ENCODE measurements around the gene POLL. TPM values are rescaled to one million over a fixed set of nuclear protein-coding genes. Genes with fewer than 3 reads are reported as not detected.

Gene POLL
- total and polyA plus RNA-seq, 10 of the 15 experiments (the other 5 are each of a cell fraction or from before 2014, with no cell fraction given), result 1.5 to 25.4 (median 13.8) TPM

DNA sequence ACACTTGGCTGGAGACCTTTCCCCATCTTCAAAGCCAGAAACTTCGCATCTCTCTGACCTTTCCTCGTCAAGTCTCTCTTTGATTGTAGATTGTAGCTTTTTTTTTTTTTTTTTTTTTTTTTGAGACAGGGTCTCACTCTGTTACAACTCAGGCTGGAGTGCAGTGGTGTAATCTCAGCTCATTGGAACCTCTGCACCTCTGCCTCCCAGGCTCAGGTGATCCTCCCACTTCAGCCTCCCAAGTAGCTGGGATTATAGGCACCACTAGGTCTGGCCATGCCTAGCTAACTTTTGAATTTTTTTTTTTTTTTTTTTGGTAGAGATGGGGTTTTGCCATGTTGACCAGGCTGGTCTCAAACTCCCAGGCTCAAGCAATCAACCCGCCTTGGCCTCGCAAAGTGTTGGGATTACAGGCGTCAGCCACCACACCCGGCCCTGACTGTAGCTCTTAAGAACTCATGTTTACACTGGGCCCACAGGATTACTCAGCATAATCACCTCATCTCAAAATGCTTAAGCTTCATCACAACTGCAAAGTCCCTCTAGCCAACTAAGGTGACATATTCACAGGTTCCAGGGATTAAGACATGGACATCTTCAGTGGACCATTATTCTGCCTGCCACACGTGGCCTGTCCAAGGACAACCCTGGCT, 11.7 kb downstream of the POLL start:
- H3K79me2 ChIP-seq (ENCODE audit: control insufficient read depth, insufficient read depth, low read length), result no peaks in the 10 kb centered on the region
- POLR2A ChIA-PET, result interaction anchor here (0.6 to 1.0 kb wide), 4 partner anchors 9 to 128 kb away, joined by 3 to 6 read pairs (median 4); partner anchors contain the start of genes DPCD and POLL
- CTCF ChIA-PET, result interaction anchor here (0.6 kb wide), 1 partner anchor 135 kb away, joined by 3 read pairs; no protein-coding TSS in a partner anchor
- 0 out of 4 replicates have a peak, but pooled peaks cover 0 to 2% of the 10 kb centered on the region in 2 experiments for H3K36me3 ChIP-seq (ENCODE audit: control insufficient read depth in 2 of 2, insufficient read depth in 2 of 2, low read length in 1 of 2)
- H3K9me3 ChIP-seq (replicated peaks; ENCODE audit: control insufficient read depth, insufficient read depth, low read length), result no peaks in the 10 kb centered on the region
- in situ Hi-C loops (cut with MboI) (no loop called here), intact Hi-C loops (cut with micrococcal nuclease; ENCODE audit: unreplicated experiment) (no loop called here)
- ATAC-seq (no peak), FAIRE-seq (no peak), DNase-seq (ENCODE audit: low read depth, low spot score) (no peak)
- RAD21 ChIA-PET (ENCODE audit: unreplicated experiment), result interaction anchor here (0.7 kb wide), 1 partner anchor 30 kb away, joined by 5 read pairs; no protein-coding TSS in a partner anchor
- 100% methylated on average over 7 of the region's 7 CpGs for WGBS (ENCODE audit: insufficient coverage, insufficient replicate concordance, low lambda C conversion rate, missing lambda C conversion rate)
- SMC1A ChIA-PET (ENCODE audit: uncharacterized antibody, unreplicated experiment), result no interaction called here
- H3K9ac ChIP-seq (ENCODE audit: control insufficient read depth, insufficient read depth, low read length), result no peak overlapping the region
- TF ChIP-seq SMAD5 (IDR thresholded peaks at IDR 0.05; ENCODE audit: low read depth) (no peak), MYC (IDR thresholded peaks at IDR 0.05; ENCODE audit: insufficient read depth, insufficient read length, insufficient replicate concordance, low read length, severe bottlenecking) (no peak), CBX3 (IDR thresholded peaks at IDR 0.05; ENCODE audit: borderline replicate concordance, low read depth) (no peak), KDM1A (IDR thresholded peaks at IDR 0.05; ENCODE audit: borderline replicate concordance) (no peak), IKZF1 (conservative IDR thresholded peaks at IDR 0.05) (no peak)
- no peaks in the 10 kb centered on the region for H4K20me1 ChIP-seq (ENCODE audit: control insufficient read depth, insufficient read depth)
- no peak overlapping the region for H3K4me2 ChIP-seq (ENCODE audit: control insufficient read depth, insufficient read depth)
- no peak overlapping the region for H3K4me3 ChIP-seq
- H3K27me3 ChIP-seq (replicated peaks in 1 of 2; ENCODE audit: control insufficient read depth in 2 of 2, insufficient read depth in 2 of 2, low read length in 1 of 2), result no peaks in the 10 kb centered on the region
- BruUV-seq (replicated peaks), result no TSS peak
- no peak overlapping the region for H2AFZ ChIP-seq (ENCODE audit: control insufficient read depth, low read depth, low read length)
- no peaks in the 10 kb centered on the region for H3K4me1 ChIP-seq (ENCODE audit: control insufficient read depth, insufficient read depth, low read length)
- no peak overlapping the region for H3K27ac ChIP-seq (ENCODE audit: control insufficient read depth, insufficient read depth)

DNA sequence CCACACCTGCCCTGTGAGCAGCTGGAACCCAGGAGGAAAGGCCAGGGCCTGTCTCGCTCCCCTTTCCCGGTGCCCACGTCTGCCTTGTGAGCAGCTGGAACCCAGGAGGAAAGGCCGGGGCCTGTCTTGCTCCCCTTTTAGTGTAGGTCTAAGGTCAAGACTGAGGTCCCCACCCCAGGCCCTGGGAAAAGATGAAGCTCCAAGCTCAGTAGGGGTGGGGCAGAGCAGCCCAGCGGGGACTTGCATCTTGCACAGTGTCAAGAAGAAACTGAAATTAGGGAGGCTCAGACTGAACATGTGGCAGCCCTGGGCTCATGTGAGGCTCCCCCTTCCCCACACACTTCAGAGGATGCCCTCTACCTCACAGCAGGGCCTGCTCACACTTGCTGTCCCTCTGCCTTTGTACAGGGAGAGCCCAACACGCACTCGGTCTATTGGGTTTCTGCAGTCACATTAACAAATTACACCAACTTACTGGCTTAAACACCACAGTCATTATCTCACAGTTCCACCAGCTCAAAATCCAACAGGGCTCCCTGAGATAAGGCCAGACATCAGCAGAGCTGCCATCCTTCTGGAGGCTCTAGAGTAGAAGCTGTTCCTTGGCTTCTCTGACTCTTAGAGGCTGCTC, 12.4 kb downstream of the POLL start:
- no peaks in the 10 kb centered on the region for H3K79me2 ChIP-seq (ENCODE audit: control insufficient read depth, insufficient read depth, low read length)
- ChIA-PET POLR2A (interaction anchor here (0.7 to 1.0 kb wide), 3 partner anchors 10 to 89 kb away, joined by 3 to 6 read pairs (median 4); partner anchors contain the start of genes DPCD and POLL), RAD21 (ENCODE audit: unreplicated experiment) (interaction anchor here (0.7 kb wide), 1 partner anchor 29 kb away, joined by 5 read pairs; no protein-coding TSS in a partner anchor), CTCF (no interaction called here), SMC1A (ENCODE audit: uncharacterized antibody, unreplicated experiment) (no interaction called here)
- ATAC-seq (no peak), FAIRE-seq (no peak), DNase-seq (ENCODE audit: low read depth, low spot score) (no peak)
- no peaks in the 10 kb centered on the region for H4K20me1 ChIP-seq (ENCODE audit: control insufficient read depth, insufficient read depth)
- 0 out of 4 replicates have a peak, but pooled peaks cover 0 to 2% of the 10 kb centered on the region in 2 experiments for H3K36me3 ChIP-seq (ENCODE audit: control insufficient read depth in 2 of 2, insufficient read depth in 2 of 2, low read length in 1 of 2)
- 98% methylated on average over 7 of the region's 7 CpGs for WGBS (ENCODE audit: insufficient coverage, insufficient replicate concordance, low lambda C conversion rate, missing lambda C conversion rate)
- H3K4me3 ChIP-seq, result no peak overlapping the region
- H3K9ac ChIP-seq (ENCODE audit: control insufficient read depth, insufficient read depth, low read length), result no peak overlapping the region
- H3K4me2 ChIP-seq (ENCODE audit: control insufficient read depth, insufficient read depth), result no peak overlapping the region
- in situ Hi-C loops (cut with MboI), result no loop called here
- no peaks in the 10 kb centered on the region for H3K9me3 ChIP-seq (replicated peaks; ENCODE audit: control insufficient read depth, insufficient read depth, low read length)
- intact Hi-C loops (cut with micrococcal nuclease; ENCODE audit: unreplicated experiment), result no loop called here
- H3K27ac ChIP-seq (ENCODE audit: control insufficient read depth, insufficient read depth), result no peak overlapping the region
- H3K27me3 ChIP-seq (replicated peaks in 1 of 2; ENCODE audit: control insufficient read depth in 2 of 2, insufficient read depth in 2 of 2, low read length in 1 of 2), result no peaks in the 10 kb centered on the region
- no TSS peak for BruUV-seq (replicated peaks)
- no peak overlapping the region for H2AFZ ChIP-seq (ENCODE audit: control insufficient read depth, low read depth, low read length)
- H3K4me1 ChIP-seq (ENCODE audit: control insufficient read depth, insufficient read depth, low read length), result no peaks in the 10 kb centered on the region
- TF ChIP-seq POLR2A (IDR thresholded peaks at IDR 0.05; ENCODE audit: low read depth, low read length), result peak; percentile 1; the same call in 1 of the 2 replicates
- no peak for TF ChIP-seq MEF2A (IDR thresholded peaks at IDR 0.05; ENCODE audit: insufficient read depth, low read depth, low read length)

Data from GM12878 (cell line).